ENCODE results near the gene DNM3.
"Not testable (repeated sequence)": the region's sequence is repeated elsewhere in the genome, so short reads cannot be mapped to it uniquely, and the experiment has no call there.

DNM3 gene

DNA sequence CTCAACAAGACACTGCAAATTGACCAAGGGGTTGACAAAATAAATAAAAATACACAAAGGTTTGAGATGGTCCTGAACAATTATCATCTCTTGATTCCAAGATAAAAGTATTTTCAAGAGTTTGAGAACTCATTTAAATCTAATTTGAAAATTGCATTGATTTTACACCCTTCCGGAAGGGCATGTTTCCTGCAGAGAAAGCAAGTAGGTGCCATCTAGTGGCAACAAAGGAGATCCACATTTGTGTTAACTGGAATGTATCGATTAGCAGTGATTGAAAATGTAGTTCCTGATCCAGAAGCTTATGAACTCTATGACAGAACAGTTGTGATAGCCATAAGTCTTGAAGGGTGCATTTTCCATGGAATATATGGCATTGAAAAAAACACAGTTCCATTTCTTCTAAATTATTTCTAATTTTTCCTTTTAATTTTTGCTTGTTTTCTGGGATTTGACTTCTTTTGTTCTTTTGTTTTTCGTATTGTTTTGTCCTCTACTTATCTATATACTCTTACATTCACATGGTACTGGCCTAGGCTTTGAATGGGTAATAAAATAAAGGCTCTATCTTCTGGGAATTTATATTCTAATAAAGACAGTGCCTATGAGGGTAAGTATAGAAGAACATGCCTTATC is 143.7 kb downstream of the DNM3 start:
- DNase-seq = peak; percentile 39

DNA sequence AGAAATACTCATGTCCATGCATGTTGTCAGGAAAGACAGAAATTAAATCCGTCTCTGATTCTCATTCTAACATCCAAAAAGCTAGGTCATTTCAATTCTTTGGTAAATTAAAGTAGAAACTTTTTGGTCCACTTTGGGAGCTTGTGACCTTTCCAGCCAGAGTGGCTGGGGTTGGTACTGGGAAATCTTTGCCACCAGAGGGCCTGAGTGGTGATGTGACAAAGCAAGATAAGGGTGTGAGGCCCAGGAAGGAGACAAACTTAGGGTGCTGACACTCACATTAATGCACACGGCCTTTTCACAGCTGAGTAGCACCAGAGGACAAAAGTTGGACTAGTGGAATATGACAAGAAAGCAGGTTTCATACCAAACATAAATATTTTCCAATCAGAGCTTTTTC is 144.3 kb downstream of the DNM3 start:
- no peak for DNase-seq

GRCh38 chr1:171988243-171988885 is 147.1 kb downstream of the DNM3 start:
- DNase-seq = no peak

DNA sequence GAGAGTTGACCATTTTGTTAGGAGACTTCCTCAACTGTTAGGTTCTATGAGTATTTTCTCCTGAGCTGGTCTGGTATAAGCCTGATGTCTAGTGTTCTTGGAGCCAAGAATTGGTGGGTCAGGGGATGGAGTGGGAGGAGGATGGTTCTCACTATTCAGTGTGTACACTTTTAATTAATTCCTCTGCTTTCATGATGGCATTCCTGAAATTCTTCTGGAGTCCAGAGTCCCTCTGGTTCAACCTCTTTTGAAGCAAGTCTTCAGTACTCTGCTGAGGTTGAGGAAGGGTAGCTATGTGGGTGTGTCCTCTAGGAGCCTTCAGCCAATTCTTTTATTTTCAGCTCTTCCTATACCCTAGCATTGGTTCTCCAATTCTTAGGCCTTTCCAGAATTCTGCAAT is 149.1 kb downstream of the DNM3 start:
- no peak for DNase-seq

DNA sequence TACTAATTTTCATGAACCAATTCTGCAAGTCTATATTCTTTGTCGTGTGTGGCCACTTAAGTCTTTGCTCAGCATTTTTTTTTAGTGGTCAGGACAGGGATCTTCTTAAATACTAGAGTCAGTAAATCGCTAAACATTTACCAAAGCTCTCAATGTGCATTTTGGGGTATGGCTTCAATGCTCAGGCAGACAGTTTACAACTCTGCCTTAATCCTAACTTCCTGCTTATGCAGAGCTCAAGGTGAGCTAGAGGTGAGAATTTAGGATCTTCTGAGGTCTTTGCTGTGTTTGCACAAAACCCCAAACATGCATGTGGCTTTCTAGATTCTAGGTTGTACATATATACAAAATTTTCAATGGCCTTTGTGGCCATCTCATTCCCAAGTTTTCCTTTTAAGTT is 153.0 kb downstream of the DNM3 start:
- no peak for DNase-seq

DNA sequence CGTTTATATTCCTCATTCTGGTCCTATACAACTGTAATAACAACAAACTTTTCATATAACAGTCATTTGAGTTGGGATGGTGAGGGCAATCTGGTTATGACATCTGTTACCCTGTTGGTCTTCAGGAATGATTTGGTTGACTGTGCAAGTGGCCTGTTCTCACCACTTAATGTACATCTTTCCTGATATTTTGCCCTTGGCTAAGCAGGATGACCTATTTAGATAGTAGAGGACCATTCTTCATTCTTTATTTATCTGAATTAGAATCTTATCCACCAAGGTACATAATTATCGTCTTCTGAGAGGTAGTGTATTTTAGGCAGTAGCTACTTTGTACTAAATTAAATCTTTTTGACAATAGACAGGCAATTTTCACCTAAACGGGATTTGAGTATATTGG is 154.3 kb downstream of the DNM3 start:
- no peak for DNase-seq

DNA sequence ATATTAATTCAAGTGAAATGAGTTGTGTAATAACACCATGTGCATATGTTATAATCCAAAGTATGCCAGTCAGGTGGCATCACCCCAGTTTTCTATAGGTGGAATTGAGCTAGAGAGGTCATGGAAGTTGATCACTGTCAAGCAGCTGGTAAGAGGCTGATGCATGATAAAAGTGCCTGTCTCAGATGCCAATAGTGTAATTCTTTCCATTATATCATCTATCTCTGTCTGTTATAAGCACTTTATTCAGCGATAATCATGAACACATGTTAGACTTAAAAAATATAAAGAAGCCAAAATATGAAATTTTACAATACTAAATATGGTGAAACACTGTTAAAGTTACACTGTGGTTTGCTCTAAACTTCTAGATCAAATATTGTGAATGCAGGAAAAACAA is 156.6 kb downstream of the DNM3 start:
- no peak for DNase-seq

DNA sequence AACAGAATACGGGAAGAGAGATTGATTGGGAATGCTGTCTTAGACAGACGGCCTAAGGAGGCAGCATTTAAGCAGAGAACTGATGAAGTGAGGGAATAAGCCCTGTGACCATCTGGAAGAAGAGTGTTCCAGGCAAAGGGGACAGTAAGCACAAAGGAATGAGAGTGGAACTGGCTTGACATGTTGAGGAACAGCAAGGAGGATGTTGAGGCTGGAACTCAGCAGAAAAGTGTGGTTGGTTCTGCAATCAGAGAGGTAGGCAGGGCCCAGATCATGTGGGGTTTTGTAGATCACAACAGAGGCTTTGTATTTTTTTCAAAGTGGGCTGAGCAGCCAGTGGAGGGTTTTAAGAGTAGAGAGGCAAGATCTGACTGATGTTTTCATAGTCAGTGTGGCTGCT is 157.4 kb downstream of the DNM3 start:
- no peak for DNase-seq

DNA sequence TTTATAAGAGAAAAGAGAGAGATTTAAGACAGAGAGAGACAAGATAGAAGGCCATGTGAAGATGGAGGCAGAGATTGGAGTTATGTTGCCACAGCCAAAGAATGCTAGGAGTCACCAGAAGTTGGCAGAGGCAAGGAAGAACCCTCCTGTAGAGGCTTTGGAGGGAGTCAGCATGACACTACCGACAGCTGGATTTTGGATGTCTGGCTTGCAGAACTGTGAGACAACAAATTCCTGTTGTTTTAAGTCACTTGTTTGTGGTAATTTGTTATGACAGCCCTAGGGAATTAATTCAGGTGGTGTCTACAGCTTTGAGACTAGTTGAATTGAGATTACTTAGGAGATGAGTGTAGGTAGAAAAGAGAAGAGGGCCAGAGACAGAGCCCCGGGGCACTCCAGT is 158.5 kb downstream of the DNM3 start:
- peak; percentile 44 for DNase-seq

- DNase-seq = no peak
Measured at GRCh38 chr1:172001288-172001687, 160.0 kb downstream of the DNM3 start.

GRCh38 chr1:172002725-172003345 is 161.5 kb downstream of the DNM3 start:
- DNase-seq = peak; percentile 67

GRCh38 chr1:172003766-172004530 is 162.7 kb downstream of the DNM3 start:
- DNase-seq = peak; percentile 56

GRCh38 chr1:172004671-172005070 is 163.4 kb downstream of the DNM3 start:
- DNase-seq = no peak

DNA sequence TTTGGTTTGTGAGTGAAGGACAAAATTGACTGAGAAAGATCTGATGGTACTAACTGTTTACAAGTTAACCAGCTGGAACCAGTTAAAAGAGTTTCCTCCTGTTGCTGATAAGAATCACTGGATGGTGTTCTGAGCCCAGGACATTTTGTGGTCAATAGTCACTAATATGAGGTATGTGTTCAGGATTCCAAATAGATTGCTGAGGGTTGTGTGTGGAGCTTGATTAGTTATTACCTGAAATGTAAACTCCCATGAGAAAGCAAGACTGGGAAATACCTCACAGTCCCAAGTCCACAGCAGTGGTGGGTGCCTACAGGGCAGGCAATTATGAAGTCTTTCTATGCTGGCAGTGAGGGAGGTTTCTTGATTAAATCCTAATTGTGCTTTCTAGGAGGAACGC is 164.6 kb downstream of the DNM3 start:
- peak; percentile 75 for DNase-seq

GRCh38 chr1:172006660-172007059 is 165.4 kb downstream of the DNM3 start:
- DNase-seq = no peak

GRCh38 chr1:172018727-172019311 is 177.5 kb downstream of the DNM3 start:
- DNase-seq = no peak

GRCh38 chr1:172019976-172020375 is 178.7 kb downstream of the DNM3 start:
- no peak for DNase-seq

GRCh38 chr1:172024516-172024915 is 183.2 kb downstream of the DNM3 start:
- DNase-seq = no peak

- DNase-seq = not testable (repeated sequence)
Measured at GRCh38 chr1:172024944-172025738, 183.8 kb downstream of the DNM3 start.

- peak; percentile 55 for DNase-seq
Measured at GRCh38 chr1:172040466-172040865, 199.2 kb downstream of the DNM3 start.

- DNase-seq = no peak
Measured at GRCh38 chr1:172041102-172041501, 199.8 kb downstream of the DNM3 start.

DNA sequence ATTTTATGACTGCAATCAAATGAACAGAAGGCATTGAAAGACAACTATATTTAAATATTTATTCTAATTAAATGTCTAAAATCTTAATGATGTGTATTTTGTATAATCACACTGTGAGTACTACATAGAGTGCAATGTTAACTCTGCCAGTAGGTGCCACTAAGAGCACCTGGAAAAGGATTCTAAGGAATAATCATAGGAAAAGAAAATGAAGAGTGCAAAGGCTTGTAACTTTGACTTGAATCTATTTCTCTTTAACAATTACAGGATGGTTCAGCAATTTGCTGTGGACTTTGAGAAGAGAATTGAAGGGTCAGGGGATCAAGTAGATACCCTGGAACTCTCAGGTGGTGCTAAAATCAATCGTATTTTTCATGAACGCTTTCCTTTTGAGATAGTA is 200.4 kb downstream of the DNM3 start:
- peak; percentile 50 for DNase-seq
